ENCODE measurements around the gene FADS2. TPM values are rescaled to one million over a fixed set of nuclear protein-coding genes. Genes with fewer than 3 reads are reported as not detected.

The FADS2 gene
- total and polyA plus RNA-seq, 12 donors, result 12.2 to 37.0 (median 23.5) TPM

GRCh38 chr11:61851113-61851899 lies 23.2 kb downstream of the FADS2 start:
- DNase-seq, result peak in 1 of 2 donors; percentile 78
- Histone ChIP-seq H3K4me1 (peaks cover 5 to 36% (median 18%) of the 10 kb centered on the region in 9 donors), H3K27ac (peak overlapping the region; percentile 12 to 83 (median 70)), H3K27me3 (no peaks in the 10 kb centered on the region), H3K9me3 (no peaks in the 10 kb centered on the region), H3K36me3 (peaks cover 0 to 72% (median 10%) of the 10 kb centered on the region in 9 donors), H3K4me3 (peak overlapping the region in 1 of 10 donors; percentile 13)
- peak; percentile 66 to 84 (median 74) for ATAC-seq
- WGBS, 2 donors, result 37% methylated on average over 24 of the region's 24 CpGs
- intact Hi-C loops (cut with DNase I), result loop anchor here in 2 of 10 donors (5.0 kb wide), 1 partner anchor 34 kb away; the partner anchor contains the start of gene FADS1 (in 2 of the 2)
- TF ChIP-seq CTCF (IDR thresholded peaks at IDR 0.05), result no peak

GRCh38 chr11:61851900-61852295 lies 23.8 kb downstream of the FADS2 start:
- no peak for TF ChIP-seq CTCF (IDR thresholded peaks at IDR 0.05)
- H3K4me1 ChIP-seq, result peaks cover 5 to 36% (median 18%) of the 10 kb centered on the region in 9 donors
- no peaks in the 10 kb centered on the region for H3K27me3 ChIP-seq
- ATAC-seq (no peak), DNase-seq (no peak)
- H3K9me3 ChIP-seq, result no peaks in the 10 kb centered on the region
- no peak overlapping the region for H3K4me3 ChIP-seq
- H3K36me3 ChIP-seq, result peaks cover 0 to 76% (median 10%) of the 10 kb centered on the region in 9 donors
- H3K27ac ChIP-seq, result peak overlapping the region in 9 of 10 donors; percentile 12 to 83 (median 70)
- 61 to 64% methylated on average over 6 of the region's 6 CpGs for WGBS, 2 donors
- intact Hi-C loops (cut with DNase I), result loop anchor here in 2 of 10 donors (5.0 kb wide), 1 partner anchor 35 kb away; the partner anchor contains the start of gene FADS1 (in 2 of the 2)

- Histone ChIP-seq H3K27me3 (no peaks in the 10 kb centered on the region), H3K36me3 (peaks cover 0 to 71% (median 4%) of the 10 kb centered on the region in 9 donors), H3K4me3 (no peak overlapping the region), H3K9me3 (no peaks in the 10 kb centered on the region), H3K4me1 (peaks cover 5 to 36% (median 18%) of the 10 kb centered on the region in 9 donors), H3K27ac (peak overlapping the region in 5 of 10 donors; percentile 8 to 52 (median 39))
- intact Hi-C loops (cut with DNase I), result loop anchor here in 2 of 10 donors (5.0 kb wide), 1 partner anchor 36 kb away; the partner anchor contains the start of gene FADS1 (in 2 of the 2)
- DNase-seq (peak in 1 of 2 donors; percentile 72), ATAC-seq (peak in 7 of 8 donors; percentile 18 to 74 (median 49))
- WGBS, 2 donors, result 31 to 61% methylated on average over 13 of the region's 13 CpGs
- TF ChIP-seq CTCF (IDR thresholded peaks at IDR 0.05), result no peak
Observed at GRCh38 chr11:61853698-61854169, 25.6 kb downstream of the FADS2 start.

GRCh38 chr11:61854206-61854895 lies 26.3 kb downstream of the FADS2 start:
- no peak for DNase-seq

More at GRCh38 chr11:61854206-61854895, 26.3 kb downstream of the FADS2 start:
- no peak for TF ChIP-seq CTCF (IDR thresholded peaks at IDR 0.05)
- Histone ChIP-seq H3K27ac (peak overlapping the region in 4 of 10 donors; percentile 11 to 52 (median 40)), H3K27me3 (no peaks in the 10 kb centered on the region), H3K9me3 (no peaks in the 10 kb centered on the region), H3K36me3 (peaks cover 0 to 71% (median under 1%) of the 10 kb centered on the region in 9 donors), H3K4me3 (no peak overlapping the region), H3K4me1 (peaks cover 5 to 36% (median 18%) of the 10 kb centered on the region in 9 donors)
- no peak for ATAC-seq
- 81 to 89% methylated on average over 17 of the region's 17 CpGs for WGBS, 2 donors
- intact Hi-C loops (cut with DNase I), result loop anchor here in 2 of 10 donors (5.0 kb wide), 1 partner anchor 37 kb away; the partner anchor contains the start of gene FADS1 (in 2 of the 2)

All from heart right ventricle (tissue), 16 donors.